Measurements from ENCODE around the gene ARMC7. TPM values are rescaled to one million over a fixed set of nuclear protein-coding genes. Genes with fewer than 3 reads are reported as not detected.
"Not testable (repeated sequence)": the region's sequence is repeated elsewhere in the genome, so short reads cannot be mapped to it uniquely, and the experiment has no call there.

ARMC7 gene
- total RNA-seq, 1 experiment from 2014 or later, result 17.4 TPM

- peak; percentile 61 for DNase-seq (ENCODE audit: low read depth)
- in situ Hi-C loops (cut with HindIII; ENCODE audit: low pct_unique_long_range_greater_than_20kb, low sequenced_read_pairs), result no loop called here
These were observed 5.8 kb downstream of the ARMC7 start for GRCh38 chr17:75115555-75115954.

GRCh38 chr17:75116737-75117136 lies 7.0 kb downstream of the ARMC7 start:
- in situ Hi-C loops (cut with HindIII; ENCODE audit: low pct_unique_long_range_greater_than_20kb, low sequenced_read_pairs), result no loop called here
- DNase-seq (ENCODE audit: low read depth), result peak; percentile 57

GRCh38 chr17:75118307-75118706 lies 8.5 kb downstream of the ARMC7 start:
- in situ Hi-C loops (cut with HindIII; ENCODE audit: low pct_unique_long_range_greater_than_20kb, low sequenced_read_pairs), result no loop called here
- no peak for DNase-seq (ENCODE audit: low read depth)

DNA sequence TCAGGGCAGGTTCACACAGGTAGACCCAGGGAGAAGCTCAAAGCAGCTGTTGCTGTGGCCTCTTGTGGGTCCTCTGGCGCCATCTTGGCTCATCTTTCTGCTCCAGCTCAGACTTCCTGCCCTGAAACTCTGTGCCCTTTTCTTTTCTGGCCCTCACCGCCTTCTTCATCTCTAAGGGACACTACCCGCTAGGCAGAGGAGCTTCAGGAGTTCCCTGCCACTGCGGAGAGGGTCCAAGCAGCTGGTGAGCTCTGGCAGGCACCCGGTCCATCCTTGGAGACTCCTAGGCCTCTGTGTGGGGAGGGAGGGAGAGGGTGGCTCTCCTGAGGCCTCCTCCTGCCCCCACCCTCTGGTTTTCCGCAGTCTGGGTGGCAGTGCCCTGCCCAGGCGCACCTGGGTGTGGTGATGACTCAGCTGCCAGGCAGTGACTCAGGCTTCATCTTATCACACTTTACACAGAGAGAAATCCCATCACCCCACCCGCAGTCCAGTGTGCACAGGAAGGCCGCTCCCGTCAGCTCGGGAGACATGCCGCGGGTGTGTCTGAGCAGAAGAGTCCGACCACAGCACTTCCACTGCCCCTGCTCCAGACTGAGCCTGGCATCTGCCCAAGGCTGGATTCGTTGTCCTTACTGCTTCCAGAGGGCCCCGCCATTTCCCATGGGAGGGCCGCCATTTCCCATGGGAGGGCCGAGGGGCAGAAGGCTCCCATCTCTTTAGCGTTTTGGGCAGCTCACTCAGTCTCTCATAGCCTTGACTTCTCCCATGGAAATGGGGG lies 14.5 kb downstream of the ARMC7 start:
- DNase-seq (ENCODE audit: low read depth), result peak; percentile 99
- in situ Hi-C loops (cut with HindIII; ENCODE audit: low pct_unique_long_range_greater_than_20kb, low sequenced_read_pairs), result no loop called here

DNA sequence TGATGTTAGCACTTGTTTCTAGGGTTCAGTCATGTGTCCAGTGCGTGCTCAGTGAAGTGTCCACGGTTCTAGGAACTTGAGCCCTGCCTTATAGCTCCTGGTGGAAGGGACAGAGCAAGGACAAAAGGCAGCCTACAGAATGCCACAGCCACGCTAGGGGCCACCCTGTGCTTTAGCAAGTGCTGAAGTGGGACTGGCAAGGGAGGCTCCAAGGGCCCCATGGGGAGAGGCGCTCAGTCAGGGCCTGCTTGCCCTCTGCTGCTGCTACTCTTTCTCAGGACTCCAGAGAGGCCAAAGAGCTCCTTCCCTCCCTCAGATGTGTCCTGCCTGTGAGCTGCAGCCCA lies 15.0 kb downstream of the ARMC7 start:
- in situ Hi-C loops (cut with HindIII; ENCODE audit: low pct_unique_long_range_greater_than_20kb, low sequenced_read_pairs), result no loop called here
- DNase-seq (ENCODE audit: low read depth), result no peak

DNA sequence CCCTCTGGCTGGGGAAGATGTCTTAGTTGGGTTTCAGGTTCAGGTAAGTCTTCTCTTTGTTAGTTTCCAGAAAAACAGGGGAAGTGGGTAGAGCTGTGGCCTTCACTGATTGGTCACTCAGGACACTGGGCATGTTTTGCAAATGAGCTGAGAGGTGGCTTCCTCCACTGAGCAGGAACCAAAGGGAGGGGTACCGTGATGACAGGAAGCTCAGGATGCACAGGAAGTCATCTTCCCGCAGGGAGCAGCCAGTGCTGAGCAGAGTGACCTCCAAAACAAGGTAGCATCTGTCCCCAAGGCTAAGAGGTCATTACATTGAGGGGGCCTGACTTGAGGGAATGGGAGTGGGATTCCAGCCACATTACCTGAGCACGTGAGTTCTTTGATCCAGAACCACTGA lies 16.2 kb downstream of the ARMC7 start:
- in situ Hi-C loops (cut with HindIII; ENCODE audit: low pct_unique_long_range_greater_than_20kb, low sequenced_read_pairs), result no loop called here
- DNase-seq (ENCODE audit: low read depth), result no peak

GRCh38 chr17:75126954-75127353 lies 17.2 kb downstream of the ARMC7 start:
- in situ Hi-C loops (cut with HindIII; ENCODE audit: low pct_unique_long_range_greater_than_20kb, low sequenced_read_pairs), result no loop called here
- no peak for DNase-seq (ENCODE audit: low read depth)

GRCh38 chr17:75127936-75128335 lies 18.2 kb downstream of the ARMC7 start:
- in situ Hi-C loops (cut with HindIII; ENCODE audit: low pct_unique_long_range_greater_than_20kb, low sequenced_read_pairs); DNase-seq (ENCODE audit: low read depth): not testable (repeated sequence)

- in situ Hi-C loops (cut with HindIII; ENCODE audit: low pct_unique_long_range_greater_than_20kb, low sequenced_read_pairs), result no loop called here
These were observed 19.1 kb downstream of the ARMC7 start for GRCh38 chr17:75128694-75129505.

DNA sequence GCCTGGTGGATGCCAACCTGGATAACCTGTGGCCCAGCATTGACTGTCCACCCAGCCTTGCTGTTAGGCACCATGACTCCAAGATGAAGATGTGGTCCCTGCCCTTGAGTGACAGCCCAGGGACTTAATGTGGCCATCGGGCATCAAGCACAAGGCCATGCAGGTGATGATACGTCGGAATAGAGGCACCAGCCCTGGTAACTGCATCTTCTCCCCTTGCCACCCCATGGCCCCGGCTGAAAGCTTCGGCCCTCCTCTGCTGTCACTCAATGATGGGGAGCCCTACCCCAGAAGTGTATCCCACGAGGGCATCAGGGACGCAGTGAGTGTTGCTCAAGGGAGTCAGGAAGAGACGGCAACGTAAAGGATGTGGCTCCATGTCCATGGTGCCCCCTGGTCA lies 19.8 kb downstream of the ARMC7 start:
- in situ Hi-C loops (cut with HindIII; ENCODE audit: low pct_unique_long_range_greater_than_20kb, low sequenced_read_pairs), result no loop called here
- DNase-seq (ENCODE audit: low read depth), result no peak

More at GRCh38 chr17:75128694-75129505, 19.1 kb downstream of the ARMC7 start:
- no peak for DNase-seq (ENCODE audit: low read depth)

DNA sequence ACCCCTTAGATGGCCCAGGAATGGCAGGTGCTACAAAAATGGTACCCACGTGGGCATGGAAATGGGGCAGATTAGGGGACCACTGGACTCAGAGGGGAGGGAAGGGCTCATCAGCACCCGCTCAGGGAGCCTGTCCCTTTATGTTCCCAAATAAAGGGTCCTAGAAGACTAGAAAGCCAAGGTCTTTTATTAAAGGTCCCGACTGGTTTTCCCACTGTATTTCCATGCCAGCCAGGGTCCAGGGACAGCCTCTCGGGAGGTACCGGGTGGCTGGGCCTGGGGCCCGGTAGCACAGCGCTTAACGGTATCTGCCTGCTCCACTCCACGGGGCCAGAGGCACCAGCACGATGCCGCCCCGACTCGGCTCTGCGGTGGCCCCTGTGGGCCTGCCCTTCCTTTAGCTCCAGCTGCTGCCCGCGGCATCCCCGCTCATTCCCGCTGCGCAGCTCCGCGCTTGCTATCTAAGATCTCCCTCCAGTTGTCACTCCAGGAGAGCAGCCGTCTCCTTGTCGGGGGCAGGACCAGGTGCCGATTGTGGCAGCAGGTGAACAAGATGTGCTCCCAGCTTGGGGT lies 20.4 kb downstream of the ARMC7 start:
- no peak for DNase-seq (ENCODE audit: low read depth)
- in situ Hi-C loops (cut with HindIII; ENCODE audit: low pct_unique_long_range_greater_than_20kb, low sequenced_read_pairs), result no loop called here

GRCh38 chr17:75130632-75131277 lies 21.0 kb downstream of the ARMC7 start:
- in situ Hi-C loops (cut with HindIII; ENCODE audit: low pct_unique_long_range_greater_than_20kb, low sequenced_read_pairs), result no loop called here
- peak; percentile 79 for DNase-seq (ENCODE audit: low read depth)

- in situ Hi-C loops (cut with HindIII; ENCODE audit: low pct_unique_long_range_greater_than_20kb, low sequenced_read_pairs), result no loop called here
- DNase-seq (ENCODE audit: low read depth), result peak; percentile 88
These were observed 21.7 kb downstream of the ARMC7 start, which contains the start of gene NT5C for GRCh38 chr17:75131278-75132017. NT5C (minus strand) TSS chr17:75131742; CDS start chr17:75131707, 35 bp downstream.

- in situ Hi-C loops (cut with HindIII; ENCODE audit: low pct_unique_long_range_greater_than_20kb, low sequenced_read_pairs); DNase-seq (ENCODE audit: low read depth): not testable (repeated sequence)
These were observed 22.5 kb downstream of the ARMC7 start for GRCh38 chr17:75132018-75133000.

DNA sequence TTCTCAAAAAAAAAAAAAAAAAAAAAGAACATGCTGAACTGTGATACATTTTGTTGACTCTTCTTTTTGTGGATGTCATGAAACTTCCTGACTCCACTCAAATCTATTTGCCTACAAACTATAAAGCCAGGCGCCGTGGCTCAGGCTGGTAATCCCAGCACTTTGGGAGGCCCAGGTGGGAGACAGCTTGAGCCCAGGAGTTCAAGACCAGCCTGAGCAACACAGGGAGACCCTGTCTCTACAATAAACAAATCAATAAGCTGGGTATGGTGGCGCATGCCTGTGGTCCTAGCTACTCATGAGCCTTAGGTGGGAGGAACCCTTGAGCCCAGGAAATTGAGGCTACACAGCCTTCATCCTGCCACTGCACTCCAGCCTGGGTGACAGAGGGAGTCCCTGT lies 23.2 kb downstream of the ARMC7 start:
- in situ Hi-C loops (cut with HindIII; ENCODE audit: low pct_unique_long_range_greater_than_20kb, low sequenced_read_pairs), result no loop called here
- DNase-seq (ENCODE audit: low read depth), result no peak

DNA sequence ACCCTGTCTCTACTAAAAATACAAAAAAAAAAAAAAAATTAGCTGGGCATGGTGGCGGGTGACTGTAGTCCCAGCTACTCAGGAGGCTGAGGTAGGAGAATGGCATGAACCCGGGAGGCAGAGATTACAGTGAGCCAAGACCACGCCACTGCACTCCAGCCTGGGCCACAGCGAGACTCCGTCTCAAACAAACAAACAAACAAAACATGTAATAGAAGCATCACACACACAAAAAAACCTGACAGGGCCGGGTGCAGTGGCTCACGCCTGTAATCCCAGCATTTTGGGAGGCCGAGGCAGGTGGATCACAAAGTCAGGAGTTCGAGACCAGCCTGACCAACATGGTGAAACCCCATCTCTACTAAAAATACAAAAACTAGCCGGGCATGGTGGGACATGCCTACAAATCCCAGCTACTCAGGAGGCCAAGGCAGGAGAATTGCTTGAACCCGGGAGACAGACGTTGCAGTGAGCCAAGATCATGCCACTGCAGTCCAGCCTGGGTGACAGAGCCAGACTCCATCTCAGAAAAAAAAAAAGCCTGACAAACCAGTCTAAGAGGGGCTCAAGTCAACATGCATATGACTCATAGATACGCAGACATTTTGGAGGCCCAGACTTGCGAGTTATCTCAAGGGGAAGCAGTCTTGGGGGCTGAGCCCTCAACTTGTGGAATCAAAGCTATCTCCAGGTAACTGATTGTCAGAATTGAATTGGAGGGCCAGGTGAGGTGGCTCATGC lies 24.0 kb downstream of the ARMC7 start:
- DNase-seq (ENCODE audit: low read depth); in situ Hi-C loops (cut with HindIII; ENCODE audit: low pct_unique_long_range_greater_than_20kb, low sequenced_read_pairs): not testable (repeated sequence)

Data from Caki2 (cell line).